ENCODE measurements around the gene MYO3B. TPM values are rescaled to one million over a fixed set of nuclear protein-coding genes. Genes with fewer than 3 reads are reported as not detected.

MYO3B gene
- total RNA-seq, 1 donor from 2014 or later: not detected

- Mint-ChIP-seq H3K27me3 (no peaks in the 10 kb centered on the region), H3K4me3 (no peak overlapping the region), H3K27ac (no peak overlapping the region), H3K4me1 (no peaks in the 10 kb centered on the region), H3K36me3 (ENCODE audit: low read depth) (no peaks in the 10 kb centered on the region), H3K9me3 (no peaks in the 10 kb centered on the region)
- CTCF ChIA-PET: no interaction called here
- POLR2A ChIA-PET: no interaction called here
- ATAC-seq (ENCODE audit: low read depth) (no peak), DNase-seq (no peak)
- intact Hi-C loops (cut with micrococcal nuclease): no loop called here
- TF ChIP-seq, protein P1, sequence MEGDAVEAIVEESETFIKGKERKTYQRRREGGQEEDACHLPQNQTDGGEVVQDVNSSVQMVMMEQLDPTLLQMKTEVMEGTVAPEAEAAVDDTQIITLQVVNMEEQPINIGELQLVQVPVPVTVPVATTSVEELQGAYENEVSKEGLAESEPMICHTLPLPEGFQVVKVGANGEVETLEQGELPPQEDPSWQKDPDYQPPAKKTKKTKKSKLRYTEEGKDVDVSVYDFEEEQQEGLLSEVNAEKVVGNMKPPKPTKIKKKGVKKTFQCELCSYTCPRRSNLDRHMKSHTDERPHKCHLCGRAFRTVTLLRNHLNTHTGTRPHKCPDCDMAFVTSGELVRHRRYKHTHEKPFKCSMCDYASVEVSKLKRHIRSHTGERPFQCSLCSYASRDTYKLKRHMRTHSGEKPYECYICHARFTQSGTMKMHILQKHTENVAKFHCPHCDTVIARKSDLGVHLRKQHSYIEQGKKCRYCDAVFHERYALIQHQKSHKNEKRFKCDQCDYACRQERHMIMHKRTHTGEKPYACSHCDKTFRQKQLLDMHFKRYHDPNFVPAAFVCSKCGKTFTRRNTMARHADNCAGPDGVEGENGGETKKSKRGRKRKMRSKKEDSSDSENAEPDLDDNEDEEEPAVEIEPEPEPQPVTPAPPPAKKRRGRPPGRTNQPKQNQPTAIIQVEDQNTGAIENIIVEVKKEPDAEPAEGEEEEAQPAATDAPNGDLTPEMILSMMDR (IDR thresholded peaks at IDR 0.05): no peak
These were observed 285.2 kb downstream of the MYO3B start for GRCh38 chr2:170463206-170463537.

GRCh38 chr2:170464268-170464667 is 286.3 kb downstream of the MYO3B start:
- DNase-seq: no peak
- Mint-ChIP-seq H3K9me3 (no peaks in the 10 kb centered on the region), H3K36me3 (ENCODE audit: low read depth) (no peaks in the 10 kb centered on the region), H3K4me3 (no peak overlapping the region), H3K4me1 (no peaks in the 10 kb centered on the region), H3K27ac (no peak overlapping the region), H3K27me3 (no peaks in the 10 kb centered on the region)
- ChIA-PET POLR2A (no interaction called here), CTCF (no interaction called here)
- TF ChIP-seq, protein P1 (IDR thresholded peaks at IDR 0.05): no peak
- no peak for ATAC-seq (ENCODE audit: low read depth)
- intact Hi-C loops (cut with micrococcal nuclease): no loop called here

GRCh38 chr2:170465241-170465640 is 287.3 kb downstream of the MYO3B start:
- no peaks in the 10 kb centered on the region for H3K4me1 Mint-ChIP-seq
- intact Hi-C loops (cut with micrococcal nuclease): no loop called here
- H3K4me3 Mint-ChIP-seq: no peak overlapping the region
- H3K9me3 Mint-ChIP-seq: no peaks in the 10 kb centered on the region
- CTCF ChIA-PET: interaction anchor here (0.7 kb wide), 1 partner anchor 56 kb away, joined by 3 read pairs; no protein-coding TSS in a partner anchor
- H3K27me3 Mint-ChIP-seq: no peaks in the 10 kb centered on the region
- no peak overlapping the region for H3K27ac Mint-ChIP-seq
- TF ChIP-seq, protein P1 (IDR thresholded peaks at IDR 0.05): no peak
- POLR2A ChIA-PET: no interaction called here
- no peak for DNase-seq
- no peaks in the 10 kb centered on the region for H3K36me3 Mint-ChIP-seq (ENCODE audit: low read depth)
- no peak for ATAC-seq (ENCODE audit: low read depth)

- Mint-ChIP-seq H3K27ac (no peak overlapping the region), H3K27me3 (no peaks in the 10 kb centered on the region), H3K9me3 (peaks cover 4% of the 10 kb centered on the region), H3K36me3 (ENCODE audit: low read depth) (no peaks in the 10 kb centered on the region), H3K4me1 (no peaks in the 10 kb centered on the region), H3K4me3 (no peak overlapping the region)
- TF ChIP-seq, protein P1 (IDR thresholded peaks at IDR 0.05): no peak
- ATAC-seq (ENCODE audit: low read depth) (no peak), DNase-seq (no peak)
- intact Hi-C loops (cut with micrococcal nuclease): no loop called here
- ChIA-PET POLR2A (no interaction called here), CTCF (no interaction called here)
These were observed 288.7 kb downstream of the MYO3B start for GRCh38 chr2:170466632-170467031.

GRCh38 chr2:170467568-170468422 is 289.8 kb downstream of the MYO3B start:
- TF ChIP-seq, protein P1 (IDR thresholded peaks at IDR 0.05): no peak
- no peak overlapping the region for H3K4me3 Mint-ChIP-seq
- ATAC-seq (ENCODE audit: low read depth): no peak
- DNase-seq: no peak
- intact Hi-C loops (cut with micrococcal nuclease): no loop called here
- H3K9me3 Mint-ChIP-seq: peaks cover 6% of the 10 kb centered on the region
- no peaks in the 10 kb centered on the region for H3K27me3 Mint-ChIP-seq
- H3K4me1 Mint-ChIP-seq: no peaks in the 10 kb centered on the region
- ChIA-PET CTCF (no interaction called here), POLR2A (no interaction called here)
- H3K27ac Mint-ChIP-seq: no peak overlapping the region
- H3K36me3 Mint-ChIP-seq (ENCODE audit: low read depth): no peaks in the 10 kb centered on the region

Data from activated B cell treated with CpG ODN at 0.5 μM for 24 hours (primary cell).